HepG2 (cell line): ENCODE results near the gene DYSF. TPM values are rescaled to one million over a fixed set of nuclear protein-coding genes. Genes with fewer than 3 reads are reported as not detected.

Source experiments
- ATAC-seq: fragments of 200-7000 bp; cut with Tn5 transposase; 3 replicates; pipeline ENCODE4 v1.9.1; 2020; ENCODE audit warnings: mild to moderate bottlenecking, moderate library complexity
- BruUV-seq: library from RNA; stranded (reverse); fragments of 400-500 nt; replicated peaks from 2 replicates; lab custom pipeline; 2021; lab: Mats Ljungman, UMichigan
- CTCF ChIA-PET: fragments of 300-600 bp; formaldehyde crosslinking; extraction: SDS; loops from one replicate; lab custom pipeline; 2021; ENCODE audit warnings: low total read pairs, inconsistent platforms, low intra/inter-chr PET ratio; lab: Yijun Ruan, JAX
- POLR2A ChIA-PET: fragments of 350-600 bp; sonication (Branson Sonifier 250); formaldehyde crosslinking; loops from one replicate; lab custom pipeline; 2020; ENCODE audit warnings: antibody characterized with exemption, inconsistent platforms; lab: Yijun Ruan, JAX
- DNase-seq: peaks from one replicate; pipeline ENCODE4 v3.0.0-alpha.2; 2015; ENCODE audit warnings: low spot score
- FAIRE-seq: peaks from 3 replicates; lab custom pipeline; 2011; peaks lifted over from hg19 to GRCh38; lab: Jason Lieb, UNC
- H2AFZ ChIP-seq: one replicate; pipeline ENCODE4 v1.6.1; 2011; ENCODE audit warnings: low read length, inconsistent platforms
- H3K27ac ChIP-seq: fragments of 300-600 bp; 3 replicates; pipeline ENCODE4 v1.8.0; 2011; ENCODE audit warnings: mixed run types, mild to moderate bottlenecking, mixed read lengths, low read length, inconsistent platforms; ENCODE audit not compliant: insufficient read depth; ENCODE audit errors: extremely low read length
- H3K27me3 ChIP-seq, 2 experiments: fragments of 200-600 bp in 1 of 2; 2 replicates in 1 of 2; 3 replicates in 1 of 2; pipeline versions ENCODE4 v1.6.0 to v1.8.0; 2011; ENCODE audit warnings: low read length in 2 of 2, mild to moderate bottlenecking in 2 of 2, moderate library complexity in 2 of 2, inconsistent platforms in 1 of 2; ENCODE audit not compliant: insufficient read depth in 2 of 2, control insufficient read depth in 1 of 2
- H3K36me3 ChIP-seq, 2 experiments: fragments of 200-600 bp in 1 of 2; replicated peaks in 1 of 2; 2 replicates in 1 of 2; 3 replicates in 1 of 2; pipeline versions ENCODE4 v1.5.1 to v1.8.0; 2011; ENCODE audit warnings: low read length in 2 of 2, inconsistent platforms in 1 of 2; ENCODE audit not compliant: insufficient read depth in 2 of 2, control insufficient read depth in 1 of 2
- H3K4me1 ChIP-seq: 2 replicates; pipeline ENCODE4 v1.5.1; 2012; ENCODE audit warnings: low read length, inconsistent platforms; ENCODE audit not compliant: insufficient read depth
- H3K4me2 ChIP-seq: 2 replicates; pipeline ENCODE4 v1.6.0; 2011; ENCODE audit warnings: low read depth, low read length, inconsistent platforms
- H3K4me3 ChIP-seq, 3 experiments: fragments of 200-600 bp in 1 of 3; sonication (generic), shearing (Covaris generic) in 1 of 3; replicated peaks in 1 of 3; 2 replicates each; pipeline ENCODE4 v1.5.1; 2011 to 2016; ENCODE audit warnings: low read length in 3 of 3, inconsistent platforms in 2 of 3, low read depth in 2 of 3, mild to moderate bottlenecking in 2 of 3, control low read depth in 1 of 3, mixed read lengths in 1 of 3; ENCODE audit not compliant: insufficient read depth in 1 of 3
- H3K79me2 ChIP-seq: one replicate; pipeline ENCODE4 v1.6.1; 2011; ENCODE audit warnings: low read length, inconsistent platforms; ENCODE audit not compliant: insufficient read depth
- H3K9ac ChIP-seq: 2 replicates; pipeline ENCODE4 v1.6.0; 2011; ENCODE audit warnings: mild to moderate bottlenecking, low read depth, low read length, inconsistent platforms; ENCODE audit not compliant: insufficient read depth
- H3K9me3 ChIP-seq: 2 replicates; pipeline ENCODE4 v1.5.1; 2012; ENCODE audit warnings: mild to moderate bottlenecking, low read length
- H4K20me1 ChIP-seq: 2 replicates; pipeline ENCODE4 v1.6.0; 2011; ENCODE audit warnings: inconsistent platforms, mild to moderate bottlenecking, low read length, moderate library complexity; ENCODE audit not compliant: insufficient read depth
- ATRX ChIP-seq: sonication (generic); formaldehyde crosslinking; IDR thresholded peaks from 2 replicates; pipeline ENCODE4 v1.4.0; 2020; ENCODE audit warnings: missing genetic modification reagents, borderline replicate concordance
- CENPT ChIP-seq: sonication (generic); formaldehyde crosslinking; IDR thresholded peaks from 2 replicates; pipeline ENCODE4 v1.8.0; 2022; ENCODE audit warnings: low read depth, mild to moderate bottlenecking, moderate library complexity, missing genetic modification reagents
- NR3C1 ChIP-seq: sonication (generic); formaldehyde crosslinking; IDR thresholded peaks from 2 replicates; pipeline ENCODE4 v1.4.0; 2020; ENCODE audit warnings: missing genetic modification reagents
- RBFOX2 ChIP-seq: fragments of 200-400 bp; formaldehyde crosslinking; IDR thresholded peaks from 2 replicates; pipeline ENCODE4 v1.6.1; 2017; ENCODE audit warnings: low read depth, mild to moderate bottlenecking, low read length
- SALL2 ChIP-seq: sonication (generic); formaldehyde crosslinking; IDR thresholded peaks from 2 replicates; pipeline ENCODE4 v1.8.1; 2023; ENCODE audit warnings: mild to moderate bottlenecking, missing genetic modification reagents, inconsistent platforms
- SETDB1 ChIP-seq: sonication (generic); formaldehyde crosslinking; IDR thresholded peaks from 2 replicates; pipeline ENCODE4 v1.5.1; 2020; ENCODE audit warnings: missing genetic modification reagents, mild to moderate bottlenecking, borderline replicate concordance
- ZNF138 ChIP-seq: sonication (generic); formaldehyde crosslinking; IDR thresholded peaks from 2 replicates; pipeline ENCODE4 v1.5.0; 2020; ENCODE audit warnings: mild to moderate bottlenecking, low read depth, missing genetic modification reagents
- ZNF333 ChIP-seq: sonication (generic); formaldehyde crosslinking; IDR thresholded peaks from 2 replicates; pipeline ENCODE4 v1.4.0; 2020; ENCODE audit warnings: mild to moderate bottlenecking, missing genetic modification reagents, borderline replicate concordance
- ZSCAN21 ChIP-seq: sonication (generic); formaldehyde crosslinking; IDR thresholded peaks from 2 replicates; pipeline ENCODE4 v1.8.0; 2022; ENCODE audit warnings: mild to moderate bottlenecking, missing genetic modification reagents, moderate library complexity, borderline replicate concordance
- WGBS: methylation state at CpG from one replicate; pipeline ENCODE4 v1.1.6; 2017; ENCODE audit warnings: low lambda C conversion rate; 5-methylcytosine and 5-hydroxymethylcytosine counted together
- in situ Hi-C: cut with HindIII; loops from 2 replicates; pipeline ENCODE4 v1.10.0; 2017; ENCODE audit warnings: low pct_unique_long_range_greater_than_20kb; ENCODE audit not compliant: extremely low pct_ligation_motif_present
- intact Hi-C: fragments of 100-400 bp; cut with micrococcal nuclease; formaldehyde crosslinking; loops from one replicate; pipeline ENCODE4 v1.10.0; 2022; ENCODE audit not compliant: unreplicated experiment
- polyA plus RNA-seq, 8 experiments: library from polyadenylated mRNA; depleted of rRNA in 3 of 8; stranded (reverse) in 7 of 8; unstranded in 1 of 8; fragments of >200 nt; fragmentation: Illumina TruSeq in 4 of 8; extraction: Trizol in 4 of 8; gene quantifications; 2 replicates each; pipeline versions ENCODE4 v1.2.1 to v1.2.3, GENCODE V29; 2011 to 2016; ENCODE audit warnings: low read depth in 4 of 8, missing spikeins in 1 of 8, mixed read lengths in 1 of 8; ENCODE audit not compliant: insufficient read depth in 1 of 8
- total RNA-seq, 5 experiments: library from RNA; depleted of rRNA; stranded (reverse); fragments of >200 nt; fragmentation: Illumina TruSeq; extraction: Trizol; gene quantifications; 2 replicates each; pipeline ENCODE4 v1.2.3, GENCODE V29; 2016; ENCODE audit warnings: low read depth in 1 of 5
- TF ChIP-seq, protein P1 (sequence below): sonication (generic); formaldehyde crosslinking; IDR thresholded peaks from 2 replicates; pipeline ENCODE4 v1.5.0; 2020; ENCODE audit warnings: mild to moderate bottlenecking, low read depth, missing genetic modification reagents, borderline replicate concordance
- TF ChIP-seq, protein P2 (sequence below): sonication (generic); formaldehyde crosslinking; IDR thresholded peaks from 2 replicates; pipeline ENCODE4 v1.4.0; 2020; ENCODE audit warnings: mild to moderate bottlenecking, missing genetic modification reagents, borderline replicate concordance
- TF ChIP-seq, protein P3 (sequence below): IDR thresholded peaks from 2 replicates; pipeline ENCODE4 v1.6.1; 2016; ENCODE audit warnings: control low read depth

The DYSF gene
- total and polyA plus RNA-seq, 2 of the 13 experiments (the other 11 are each of a cell fraction or from before 2014, with no cell fraction given): 0.15 to 2.4 TPM

DNA sequence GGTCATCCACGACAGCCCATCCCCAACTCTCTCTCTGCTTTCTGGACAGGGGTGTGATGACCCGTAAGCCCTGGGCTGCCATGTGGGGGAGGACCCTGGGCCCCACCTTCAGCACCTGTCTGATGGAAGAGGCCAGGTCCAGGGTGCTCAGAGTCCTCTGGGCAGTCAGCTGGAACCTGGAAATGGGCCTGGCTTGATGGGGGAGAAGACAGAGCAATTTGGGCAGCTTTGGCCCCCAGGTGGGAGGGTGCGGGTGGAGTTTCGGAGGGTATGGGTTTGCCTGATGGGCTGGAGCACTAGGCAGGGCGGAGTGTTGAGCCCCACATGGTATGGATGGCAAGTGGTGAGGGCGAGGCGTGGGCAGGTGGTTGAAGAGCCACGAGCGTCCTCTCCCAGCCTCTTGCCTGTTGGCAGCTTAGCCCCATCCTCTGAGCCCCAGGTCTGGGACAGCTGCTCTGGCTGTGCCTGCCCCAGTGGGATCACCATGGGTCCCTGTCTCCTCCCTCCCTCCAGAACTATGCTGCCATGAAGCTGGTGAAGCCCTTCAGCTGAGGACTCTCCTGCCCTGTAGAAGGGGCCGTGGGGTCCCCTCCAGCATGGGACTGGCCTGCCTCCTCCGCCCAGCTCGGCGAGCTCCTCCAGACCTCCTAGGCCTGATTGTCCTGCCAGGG is 232.7 kb downstream of the DYSF start:
- Histone ChIP-seq H2AFZ (no peak overlapping the region), H3K27ac (no peak overlapping the region), H3K9ac (no peak overlapping the region), H3K4me1 (no peaks in the 10 kb centered on the region), H4K20me1 (no peaks in the 10 kb centered on the region), H3K4me2 (no peak overlapping the region), H3K27me3 (peaks cover 0 to 2% of the 10 kb centered on the region in 2 experiments; a peak in 1 of 5 replicates), H3K36me3 (no peaks in the 10 kb centered on the region), H3K4me3 (no peak overlapping the region), H3K9me3 (no peaks in the 10 kb centered on the region), H3K79me2 (no peaks in the 10 kb centered on the region)
- WGBS: 70% methylated on average over 10 of the region's 13 CpGs
- intact Hi-C loops (no loop called here), in situ Hi-C loops (no loop called here)
- ChIA-PET POLR2A (no interaction called here), CTCF (no interaction called here)
- DNase-seq (no peak), ATAC-seq (no peak), FAIRE-seq (no peak)
- TF ChIP-seq CENPT: no peak
- no peak for TF ChIP-seq SETDB1
- TF ChIP-seq ZSCAN21 (CRISPR knock-in tag): no peak
- no peak for TF ChIP-seq SALL2 (CRISPR knock-in tag)
- TF ChIP-seq, protein P1, sequence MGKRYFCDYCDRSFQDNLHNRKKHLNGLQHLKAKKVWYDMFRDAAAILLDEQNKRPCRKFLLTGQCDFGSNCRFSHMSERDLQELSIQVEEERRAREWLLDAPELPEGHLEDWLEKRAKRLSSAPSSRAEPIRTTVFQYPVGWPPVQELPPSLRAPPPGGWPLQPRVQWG (CRISPR knock-in tag): no peak
- no peak for TF ChIP-seq ZNF333 (CRISPR knock-in tag)
- no TSS peak for BruUV-seq

DNA sequence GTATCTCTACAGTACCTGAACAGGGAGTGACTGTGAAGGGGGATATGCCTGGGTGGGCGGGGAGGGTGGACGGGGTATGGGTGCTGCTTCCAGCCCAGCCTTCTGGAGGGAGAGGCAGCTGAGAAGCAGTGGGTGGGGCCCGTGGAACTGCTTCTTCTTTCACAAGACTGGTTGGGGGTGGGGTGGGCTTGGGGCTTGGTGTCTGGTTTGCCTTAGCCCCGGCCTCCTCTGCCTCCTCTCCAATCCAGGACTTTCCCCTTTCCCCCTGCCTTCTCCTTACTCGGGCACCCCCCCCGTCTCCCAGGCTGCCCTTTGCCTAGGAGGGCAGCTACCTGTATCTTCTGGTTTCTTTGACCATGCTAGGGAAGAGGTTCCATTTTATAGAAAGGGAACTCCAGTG is 233.4 kb downstream of the DYSF start:
- Histone ChIP-seq H3K4me3 (no peak overlapping the region), H4K20me1 (no peaks in the 10 kb centered on the region), H3K79me2 (no peaks in the 10 kb centered on the region), H3K4me1 (no peaks in the 10 kb centered on the region), H3K36me3 (no peaks in the 10 kb centered on the region), H3K27me3 (peaks cover 2% of the 10 kb centered on the region in 2 experiments; a peak in 2 of 5 replicates), H3K4me2 (no peak overlapping the region), H2AFZ (no peak overlapping the region), H3K9me3 (no peaks in the 10 kb centered on the region), H3K9ac (no peak overlapping the region), H3K27ac (no peak overlapping the region)
- DNase-seq (no peak), FAIRE-seq (no peak), ATAC-seq (no peak)
- ChIA-PET CTCF (no interaction called here), POLR2A (no interaction called here)
- no TSS peak for BruUV-seq
- in situ Hi-C loops (no loop called here), intact Hi-C loops (no loop called here)
- 43% methylated on average over 6 of the region's 6 CpGs for WGBS
- TF ChIP-seq NR3C1 (CRISPR knock-in tag): no peak
- TF ChIP-seq, protein P2, sequence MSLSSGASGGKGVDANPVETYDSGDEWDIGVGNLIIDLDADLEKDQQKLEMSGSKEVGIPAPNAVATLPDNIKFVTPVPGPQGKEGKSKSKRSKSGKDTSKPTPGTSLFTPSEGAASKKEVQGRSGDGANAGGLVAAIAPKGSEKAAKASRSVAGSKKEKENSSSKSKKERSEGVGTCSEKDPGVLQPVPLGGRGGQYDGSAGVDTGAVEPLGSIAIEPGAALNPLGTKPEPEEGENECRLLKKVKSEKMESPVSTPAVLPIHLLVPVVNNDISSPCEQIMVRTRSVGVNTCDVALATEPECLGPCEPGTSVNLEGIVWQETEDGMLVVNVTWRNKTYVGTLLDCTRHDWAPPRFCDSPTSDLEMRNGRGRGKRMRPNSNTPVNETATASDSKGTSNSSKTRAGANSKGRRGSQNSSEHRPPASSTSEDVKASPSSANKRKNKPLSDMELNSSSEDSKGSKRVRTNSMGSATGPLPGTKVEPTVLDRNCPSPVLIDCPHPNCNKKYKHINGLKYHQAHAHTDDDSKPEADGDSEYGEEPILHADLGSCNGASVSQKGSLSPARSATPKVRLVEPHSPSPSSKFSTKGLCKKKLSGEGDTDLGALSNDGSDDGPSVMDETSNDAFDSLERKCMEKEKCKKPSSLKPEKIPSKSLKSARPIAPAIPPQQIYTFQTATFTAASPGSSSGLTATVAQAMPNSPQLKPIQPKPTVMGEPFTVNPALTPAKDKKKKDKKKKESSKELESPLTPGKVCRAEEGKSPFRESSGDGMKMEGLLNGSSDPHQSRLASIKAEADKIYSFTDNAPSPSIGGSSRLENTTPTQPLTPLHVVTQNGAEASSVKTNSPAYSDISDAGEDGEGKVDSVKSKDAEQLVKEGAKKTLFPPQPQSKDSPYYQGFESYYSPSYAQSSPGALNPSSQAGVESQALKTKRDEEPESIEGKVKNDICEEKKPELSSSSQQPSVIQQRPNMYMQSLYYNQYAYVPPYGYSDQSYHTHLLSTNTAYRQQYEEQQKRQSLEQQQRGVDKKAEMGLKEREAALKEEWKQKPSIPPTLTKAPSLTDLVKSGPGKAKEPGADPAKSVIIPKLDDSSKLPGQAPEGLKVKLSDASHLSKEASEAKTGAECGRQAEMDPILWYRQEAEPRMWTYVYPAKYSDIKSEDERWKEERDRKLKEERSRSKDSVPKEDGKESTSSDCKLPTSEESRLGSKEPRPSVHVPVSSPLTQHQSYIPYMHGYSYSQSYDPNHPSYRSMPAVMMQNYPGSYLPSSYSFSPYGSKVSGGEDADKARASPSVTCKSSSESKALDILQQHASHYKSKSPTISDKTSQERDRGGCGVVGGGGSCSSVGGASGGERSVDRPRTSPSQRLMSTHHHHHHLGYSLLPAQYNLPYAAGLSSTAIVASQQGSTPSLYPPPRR: no peak
- no peak for TF ChIP-seq RBFOX2
- TF ChIP-seq, protein P3, sequence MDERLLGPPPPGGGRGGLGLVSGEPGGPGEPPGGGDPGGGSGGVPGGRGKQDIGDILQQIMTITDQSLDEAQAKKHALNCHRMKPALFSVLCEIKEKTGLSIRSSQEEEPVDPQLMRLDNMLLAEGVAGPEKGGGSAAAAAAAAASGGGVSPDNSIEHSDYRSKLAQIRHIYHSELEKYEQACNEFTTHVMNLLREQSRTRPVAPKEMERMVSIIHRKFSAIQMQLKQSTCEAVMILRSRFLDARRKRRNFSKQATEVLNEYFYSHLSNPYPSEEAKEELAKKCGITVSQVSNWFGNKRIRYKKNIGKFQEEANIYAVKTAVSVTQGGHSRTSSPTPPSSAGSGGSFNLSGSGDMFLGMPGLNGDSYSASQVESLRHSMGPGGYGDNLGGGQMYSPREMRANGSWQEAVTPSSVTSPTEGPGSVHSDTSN (CRISPR knock-in tag): no peak
- no peak for TF ChIP-seq ATRX (CRISPR knock-in tag)
- no peak for TF ChIP-seq ZNF138 (CRISPR knock-in tag)
